ENCODE data around the gene MCTP2. TPM values are rescaled to one million over a fixed set of nuclear protein-coding genes. Genes with fewer than 3 reads are reported as not detected.

MCTP2 gene
- total and polyA plus RNA-seq, 2 of the 8 experiments (the other 6 are each of a cell fraction or from before 2014, with no cell fraction given): 3.4 to 4.5 TPM

DNA sequence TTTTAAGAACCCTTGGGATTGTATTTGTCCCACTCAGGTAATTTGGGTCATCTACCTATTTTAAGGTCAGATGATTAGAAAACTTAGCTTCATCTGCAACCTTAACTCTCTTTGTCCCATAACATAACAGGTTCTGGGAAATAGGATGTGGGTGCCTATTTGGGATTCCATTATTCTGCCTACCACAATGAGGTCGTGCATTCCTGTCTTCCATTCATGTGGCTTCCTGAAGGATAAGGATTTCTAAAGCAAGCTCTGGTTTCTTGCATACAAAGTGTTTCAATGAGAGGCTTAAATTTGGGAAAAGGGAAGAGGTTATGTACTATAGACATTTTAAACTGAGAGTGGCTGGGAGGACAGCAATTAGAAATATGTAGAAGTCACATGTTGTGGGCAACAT is 190.3 kb downstream of the MCTP2 start:
- Histone ChIP-seq H3K23ac (ENCODE audit: insufficient read length) (no peak overlapping the region), H3K9ac (replicated peaks in 1 of 4; ENCODE audit: extremely low read depth in 1 of 4, low read depth in 3 of 4, low read length in 3 of 4) (no peak overlapping the region), H2BK15ac (ENCODE audit: low read length) (no peak overlapping the region), H3K56ac (replicated peaks; ENCODE audit: insufficient read length, low read depth, low read length) (no peak overlapping the region), H3K27me3 (replicated peaks in 1 of 4; ENCODE audit: control insufficient read depth in 3 of 4, extremely low read depth in 1 of 4, insufficient read depth in 3 of 4, low read length in 3 of 4) (no peaks in the 10 kb centered on the region), H4K91ac (replicated peaks; ENCODE audit: insufficient read length, low read length) (no peak overlapping the region), H2AFZ (ENCODE audit: low read length) (no peak overlapping the region), H3K4ac (replicated peaks; ENCODE audit: insufficient read length, low read depth, low read length) (no peak overlapping the region), H2BK20ac (ENCODE audit: low read length) (no peak overlapping the region), H3K9me3 (ENCODE audit: insufficient read depth in 2 of 2, low read depth in 1 of 2, low read length in 1 of 2) (no peaks in the 10 kb centered on the region; a peak in 1 of 4 replicates), H2BK12ac (ENCODE audit: low read depth, low read length) (no peak overlapping the region), H3K79me2 (ENCODE audit: control insufficient read depth in 1 of 2, insufficient read depth in 2 of 2, low read length in 2 of 2) (no peaks in the 10 kb centered on the region), H2BK120ac (replicated peaks; ENCODE audit: low read depth, low read length) (no peak overlapping the region), H3K4me1 (replicated peaks in 1 of 4; ENCODE audit: control insufficient read depth in 3 of 4, insufficient read depth in 4 of 4, low read length in 3 of 4) (no peaks in the 10 kb centered on the region), H4K8ac (ENCODE audit: extremely low read depth, insufficient read depth, low read length) (no peak overlapping the region), H4K5ac (ENCODE audit: insufficient read length, low read depth, low read length) (no peak overlapping the region), H4K20me1 (replicated peaks in 1 of 2; ENCODE audit: control insufficient read depth in 1 of 2, insufficient read depth in 2 of 2, low read length in 2 of 2) (no peaks in the 10 kb centered on the region), H3K79me1 (ENCODE audit: low read depth, low read length) (no peaks in the 10 kb centered on the region), H3K14ac (ENCODE audit: insufficient read length) (no peak overlapping the region), H3K4me2 (ENCODE audit: insufficient read depth in 1 of 2, low read depth in 2 of 2, low read length in 2 of 2) (no peak overlapping the region), H3K27ac (ENCODE audit: low read depth, low read length) (no peak overlapping the region), H3K4me3 (ENCODE audit: extremely low read depth in 1 of 4, insufficient read depth in 2 of 4, low read depth in 3 of 4, low read length in 4 of 4) (no peak overlapping the region), H3K18ac (ENCODE audit: extremely low read depth, low read length) (no peak overlapping the region), H3K23me2 (ENCODE audit: low read depth, low read length) (no peaks in the 10 kb centered on the region), H2BK5ac (ENCODE audit: low read depth, low read length) (no peak overlapping the region), H2AK5ac (ENCODE audit: low read depth, low read length) (no peak overlapping the region), H3K36me3 (ENCODE audit: control insufficient read depth in 2 of 4, insufficient read depth in 4 of 4, low read length in 3 of 4) (no peaks in the 10 kb centered on the region)
- POLR2A ChIA-PET (ENCODE audit: partially characterized antibody): no interaction called here
- no peak for FAIRE-seq
- CTCF ChIA-PET (ENCODE audit: partially characterized antibody): no interaction called here
- DNase-seq (ENCODE audit: low read depth in 1 of 2, low spot score in 2 of 2): no peak
- WGBS, 2 experiments (ENCODE audit: extremely low coverage in 1 of 2, insufficient coverage in 1 of 2, insufficient read length in 1 of 2, insufficient replicate concordance in 2 of 2, low coverage in 1 of 2, low lambda C conversion rate in 2 of 2, missing lambda C conversion rate in 1 of 2): 73% methylated on average over 1 of the region's 1 CpG; no CpG with 5 or more reads in 1 of the 2 experiments
- TF ChIP-seq SP1 (IDR thresholded peaks at IDR 0.05; ENCODE audit: low read depth, low read length) (no peak), MAFK (IDR thresholded peaks at IDR 0.05; ENCODE audit: low read depth, low read length) (no peak), FOSL1 (IDR thresholded peaks at IDR 0.05; ENCODE audit: insufficient read depth, low read depth, low read length) (no peak), EGR1 (IDR thresholded peaks at IDR 0.05; ENCODE audit: borderline replicate concordance, low read depth, low read length) (no peak), SIX5 (IDR thresholded peaks at IDR 0.05; ENCODE audit: low read depth, low read length) (no peak), CEBPB (IDR thresholded peaks at IDR 0.05; ENCODE audit: low read depth, low read length) (no peak), TAF1 (IDR thresholded peaks at IDR 0.05; ENCODE audit: low read depth, low read length) (no peak), JUND (IDR thresholded peaks at IDR 0.05; ENCODE audit: low read length) (no peak), GABPA (IDR thresholded peaks at IDR 0.05; ENCODE audit: borderline replicate concordance, insufficient read depth, low read length) (no peak), CBX5 (IDR thresholded peaks at IDR 0.05; ENCODE audit: low read depth, low read length) (no peak)
- TF ChIP-seq, protein P1, sequence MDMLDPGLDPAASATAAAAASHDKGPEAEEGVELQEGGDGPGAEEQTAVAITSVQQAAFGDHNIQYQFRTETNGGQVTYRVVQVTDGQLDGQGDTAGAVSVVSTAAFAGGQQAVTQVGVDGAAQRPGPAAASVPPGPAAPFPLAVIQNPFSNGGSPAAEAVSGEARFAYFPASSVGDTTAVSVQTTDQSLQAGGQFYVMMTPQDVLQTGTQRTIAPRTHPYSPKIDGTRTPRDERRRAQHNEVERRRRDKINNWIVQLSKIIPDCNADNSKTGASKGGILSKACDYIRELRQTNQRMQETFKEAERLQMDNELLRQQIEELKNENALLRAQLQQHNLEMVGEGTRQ (IDR thresholded peaks at IDR 0.05; ENCODE audit: low read length): no peak
- TF ChIP-seq, protein P2, sequence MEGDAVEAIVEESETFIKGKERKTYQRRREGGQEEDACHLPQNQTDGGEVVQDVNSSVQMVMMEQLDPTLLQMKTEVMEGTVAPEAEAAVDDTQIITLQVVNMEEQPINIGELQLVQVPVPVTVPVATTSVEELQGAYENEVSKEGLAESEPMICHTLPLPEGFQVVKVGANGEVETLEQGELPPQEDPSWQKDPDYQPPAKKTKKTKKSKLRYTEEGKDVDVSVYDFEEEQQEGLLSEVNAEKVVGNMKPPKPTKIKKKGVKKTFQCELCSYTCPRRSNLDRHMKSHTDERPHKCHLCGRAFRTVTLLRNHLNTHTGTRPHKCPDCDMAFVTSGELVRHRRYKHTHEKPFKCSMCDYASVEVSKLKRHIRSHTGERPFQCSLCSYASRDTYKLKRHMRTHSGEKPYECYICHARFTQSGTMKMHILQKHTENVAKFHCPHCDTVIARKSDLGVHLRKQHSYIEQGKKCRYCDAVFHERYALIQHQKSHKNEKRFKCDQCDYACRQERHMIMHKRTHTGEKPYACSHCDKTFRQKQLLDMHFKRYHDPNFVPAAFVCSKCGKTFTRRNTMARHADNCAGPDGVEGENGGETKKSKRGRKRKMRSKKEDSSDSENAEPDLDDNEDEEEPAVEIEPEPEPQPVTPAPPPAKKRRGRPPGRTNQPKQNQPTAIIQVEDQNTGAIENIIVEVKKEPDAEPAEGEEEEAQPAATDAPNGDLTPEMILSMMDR (IDR thresholded peaks at IDR 0.05; ENCODE audit: control extremely low read depth in 1 of 3, insufficient read depth in 1 of 3, low read depth in 1 of 3, low read length in 3 of 3): no peak
